A673 (cell line): ENCODE data around the gene SLC48A1.

Experiments used
- CTCF ChIP-seq: fragments of 300-800, 200-600 bp; sonication (generic); conservative IDR thresholded peaks from 2 replicates; pipeline ENCODE4 v1.5.1; 2017; ENCODE audit warnings: low read depth, mild to moderate bottlenecking, antibody characterized with exemption, low read length, moderate library complexity, mixed read lengths
- EZH2 ChIP-seq: fragments of 200-600 bp; sonication (generic); IDR thresholded peaks from 2 replicates; pipeline ENCODE4 v1.6.1; 2017; ENCODE audit warnings: borderline replicate concordance, low read depth, mild to moderate bottlenecking, mixed read lengths, antibody characterized with exemption, low read length; ENCODE audit not compliant: poor library complexity, severe bottlenecking

- TF ChIP-seq EZH2 (no peak), CTCF (no peak)
Observed at GRCh38 chr12:47769234-47770085, 3.6 kb upstream of the SLC48A1 start.
